Natural killer cell (primary cell): ENCODE measurements around the gene PTPRA. TPM values are rescaled to one million over a fixed set of nuclear protein-coding genes. Genes with fewer than 3 reads are reported as not detected.

Experiments
- ATAC-seq, 3 donors: fragments of 150-1000 bp in 2 of 3; fragments of 200-7000 bp in 1 of 3; cut with Tn5 transposase; 1 replicate in 1 of 3; 2 replicates in 2 of 3; pipeline ENCODE4 v1.10.0; 2021; ENCODE audit warnings: mild to moderate bottlenecking in 2 of 3, moderate library complexity in 2 of 3
- DNase-seq, 2 donors: peaks; one replicate each; pipeline versions ENCODE4 v3.0.0 to v3.0.0-alpha.2; 2013 to 2021; ENCODE audit warnings: mixed read lengths in 1 of 2
- H3K27ac ChIP-seq: one replicate; pipeline ENCODE4 v1.5.1; 2013; ENCODE audit warnings: mild to moderate bottlenecking, low read length
- H3K27me3 ChIP-seq: one replicate; pipeline ENCODE4 v1.6.1; 2013; ENCODE audit warnings: low read length; ENCODE audit not compliant: control insufficient read depth, insufficient read depth
- H3K36me3 ChIP-seq: one replicate; pipeline ENCODE4 v1.6.1; 2013; ENCODE audit warnings: low read length; ENCODE audit not compliant: control insufficient read depth, insufficient read depth
- H3K4me1 ChIP-seq: one replicate; pipeline ENCODE4 v1.6.1; 2013; ENCODE audit warnings: low read length; ENCODE audit not compliant: control insufficient read depth, insufficient read depth
- H3K4me3 ChIP-seq: one replicate; pipeline ENCODE4 v1.5.1; 2013; ENCODE audit warnings: low read length
- H3K9me3 ChIP-seq: one replicate; pipeline ENCODE4 v1.6.1; 2013; ENCODE audit warnings: low read length; ENCODE audit not compliant: control insufficient read depth, insufficient read depth
- H3K27ac Mint-ChIP-seq, 2 donors: one replicate each; pipeline ENCODE4 v1.8.0; 2022; ENCODE audit warnings: mild to moderate bottlenecking in 2 of 2, mixed read lengths in 2 of 2, moderate library complexity in 1 of 2
- H3K27me3 Mint-ChIP-seq, 2 donors: one replicate each; pipeline ENCODE4 v1.8.0; 2022; ENCODE audit warnings: low read depth in 2 of 2, mixed read lengths in 2 of 2
- H3K36me3 Mint-ChIP-seq: one replicate; pipeline ENCODE4 v1.8.0; 2022; ENCODE audit warnings: mixed read lengths
- H3K4me1 Mint-ChIP-seq, 2 donors: one replicate each; pipeline ENCODE4 v1.8.0; 2022; ENCODE audit warnings: mixed read lengths in 2 of 2
- H3K4me3 Mint-ChIP-seq: one replicate; pipeline ENCODE4 v1.8.0; 2022; ENCODE audit warnings: mild to moderate bottlenecking, moderate library complexity, mixed read lengths
- H3K9me3 Mint-ChIP-seq, 2 donors: one replicate each; pipeline ENCODE4 v1.8.0; 2022; ENCODE audit warnings: mixed read lengths in 2 of 2
- CTCF ChIP-seq: fragments of 200-600 bp; IDR thresholded peaks from one replicate; pipeline ENCODE4 v1.8.0; 2022; ENCODE audit warnings: antibody characterized with exemption
- WGBS: methylation state at CpG from one replicate; pipeline ENCODE4 v1.1.7; 2013; ENCODE audit warnings: missing lambda C conversion rate; ENCODE audit not compliant: insufficient coverage; 5-methylcytosine and 5-hydroxymethylcytosine counted together
- intact Hi-C: fragments of 100-400 bp; cut with micrococcal nuclease; formaldehyde crosslinking; loops from one replicate; pipeline ENCODE4 v1.14.2; 2022
- total RNA-seq, 4 donors: library from RNA; stranded (reverse); fragments of 120-200 nt in 1 of 4; gene quantifications; one replicate each; pipeline versions ENCODE4 v1.2.3 to v1.2.4, GENCODE V29; 2013 to 2022

Gene PTPRA
- total RNA-seq, 3 donors from 2014 or later (not counting 1 experiment from before 2014, with no cell fraction given), result 125 to 172 (median 141) TPM

GRCh38 chr20:3046677-3047462 lies 173.6 kb downstream of the PTPRA start:
- no peaks in the 10 kb centered on the region for H3K9me3 Mint-ChIP-seq
- Histone ChIP-seq H3K4me3 (peak overlapping the region; percentile 63), H3K27me3 (no peaks in the 10 kb centered on the region), H3K36me3 (peaks cover 17% of the 10 kb centered on the region), H3K9me3 (no peaks in the 10 kb centered on the region), H3K4me1 (peaks cover 22% of the 10 kb centered on the region), H3K27ac (no peak overlapping the region)
- WGBS, result 52% methylated on average over 39 of the region's 39 CpGs
- TF ChIP-seq CTCF, result no peak
- ATAC-seq (no peak), DNase-seq (no peak)
- H3K27me3 Mint-ChIP-seq, result no peaks in the 10 kb centered on the region
- H3K36me3 Mint-ChIP-seq, result no peaks in the 10 kb centered on the region
- peak overlapping the region; percentile 87 for H3K4me3 Mint-ChIP-seq
- intact Hi-C loops, result no loop called here
- peak overlapping the region in 1 of 2 donors; percentile 86 for H3K27ac Mint-ChIP-seq
- peaks cover 13 to 26% of the 10 kb centered on the region in 2 donors for H3K4me1 Mint-ChIP-seq

GRCh38 chr20:3047486-3048419 lies 174.5 kb downstream of the PTPRA start:
- intact Hi-C loops, result no loop called here
- Mint-ChIP-seq H3K4me3 (peak overlapping the region; percentile 60), H3K27ac (no peak overlapping the region), H3K36me3 (no peaks in the 10 kb centered on the region), H3K4me1 (peaks cover 13 to 26% of the 10 kb centered on the region in 2 donors), H3K9me3 (no peaks in the 10 kb centered on the region), H3K27me3 (no peaks in the 10 kb centered on the region)
- DNase-seq (no peak), ATAC-seq (no peak)
- Histone ChIP-seq H3K4me1 (peaks cover 22% of the 10 kb centered on the region), H3K27ac (no peak overlapping the region), H3K4me3 (no peak overlapping the region), H3K27me3 (no peaks in the 10 kb centered on the region), H3K9me3 (no peaks in the 10 kb centered on the region), H3K36me3 (peaks cover 17% of the 10 kb centered on the region)
- WGBS, result 96% methylated on average over 13 of the region's 14 CpGs
- no peak for TF ChIP-seq CTCF

- intact Hi-C loops, result loop anchor here (5.0 kb wide), 1 partner anchor 106 kb away; the partner anchor contains the start of genes FASTKD5 and UBOX5
- Histone ChIP-seq H3K27ac (no peak overlapping the region), H3K9me3 (no peaks in the 10 kb centered on the region), H3K36me3 (peaks cover 17% of the 10 kb centered on the region), H3K4me1 (peaks cover 12% of the 10 kb centered on the region), H3K4me3 (no peak overlapping the region), H3K27me3 (no peaks in the 10 kb centered on the region)
- Mint-ChIP-seq H3K4me1 (peaks cover 6 to 12% of the 10 kb centered on the region in 2 donors), H3K9me3 (no peaks in the 10 kb centered on the region), H3K4me3 (no peak overlapping the region), H3K36me3 (no peaks in the 10 kb centered on the region), H3K27me3 (no peaks in the 10 kb centered on the region), H3K27ac (no peak overlapping the region)
- WGBS, result 88% methylated on average over 6 of the region's 7 CpGs
- TF ChIP-seq CTCF, result no peak
- ATAC-seq (no peak), DNase-seq (no peak)
Measured at GRCh38 chr20:3051385-3052019, 178.2 kb downstream of the PTPRA start.
